GM21526 (cell line): ENCODE measurements around the gene FNIP1.
"Not testable (repeated sequence)": the region's sequence is repeated elsewhere in the genome, so short reads cannot be mapped to it uniquely, and the experiment has no call there.

Experiments
- ATAC-seq: cut with Tn5 transposase; IDR thresholded peaks from one replicate; pipeline ENCODE4 v1.9.1; 2021; ENCODE audit warnings: moderate library complexity; ENCODE audit not compliant: unreplicated experiment, low FRiP score

The FNIP1 gene

DNA sequence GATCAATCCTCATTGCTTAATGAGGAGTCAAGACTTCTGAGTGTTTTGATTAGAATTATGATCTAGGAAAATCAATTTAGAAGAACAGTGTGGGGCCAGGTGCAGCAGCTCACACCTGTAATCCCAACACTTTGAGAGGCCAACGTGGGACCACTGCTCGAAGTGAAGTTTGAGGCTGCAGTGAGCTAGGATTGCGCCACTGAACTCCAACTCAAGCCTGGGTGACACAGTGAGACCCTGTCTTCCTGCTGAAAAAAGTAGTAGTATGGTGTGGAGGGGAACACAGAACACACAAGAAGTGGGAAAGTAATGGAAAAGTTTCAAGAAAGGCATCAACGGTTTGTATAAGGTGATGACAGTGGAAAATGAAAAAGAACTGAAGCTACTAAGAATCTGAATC, 9.1 kb downstream of the FNIP1 start:
- no peak for ATAC-seq

DNA sequence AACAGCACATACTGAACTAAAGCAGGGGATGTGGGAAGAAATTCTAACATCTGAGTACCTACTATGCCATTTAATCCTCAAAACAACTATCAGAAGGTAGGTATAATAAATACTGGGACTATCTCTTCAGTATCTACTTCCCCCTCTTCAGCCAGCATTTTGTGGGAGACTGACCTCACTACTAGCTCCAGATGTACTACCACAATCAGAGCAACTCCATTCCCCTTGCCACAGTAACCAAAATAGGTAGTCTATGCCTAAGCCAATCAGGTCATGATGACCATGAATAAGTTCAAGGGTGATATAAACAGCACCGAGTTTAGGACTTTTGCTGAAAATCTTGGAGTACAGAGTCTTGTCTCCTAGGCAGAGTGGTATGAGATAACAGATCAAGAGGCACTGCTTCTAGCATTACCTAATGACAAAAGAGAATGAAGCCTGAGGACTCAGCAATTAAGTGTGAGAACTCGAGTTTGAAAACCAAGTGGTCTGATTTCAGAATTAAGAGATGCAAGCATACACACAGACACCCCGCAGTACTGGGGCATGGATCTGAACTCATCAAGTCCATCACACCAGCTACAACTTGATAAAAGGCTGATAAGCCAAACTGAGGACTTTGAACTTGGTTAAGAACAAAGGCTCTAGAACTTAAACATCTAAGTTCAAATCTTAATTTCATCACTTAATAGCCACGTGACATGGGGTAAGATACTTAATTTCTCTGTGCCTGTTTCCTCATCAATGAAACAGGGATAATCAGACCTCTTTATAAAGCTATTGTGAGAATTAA, 9.7 kb downstream of the FNIP1 start:
- ATAC-seq = no peak

DNA sequence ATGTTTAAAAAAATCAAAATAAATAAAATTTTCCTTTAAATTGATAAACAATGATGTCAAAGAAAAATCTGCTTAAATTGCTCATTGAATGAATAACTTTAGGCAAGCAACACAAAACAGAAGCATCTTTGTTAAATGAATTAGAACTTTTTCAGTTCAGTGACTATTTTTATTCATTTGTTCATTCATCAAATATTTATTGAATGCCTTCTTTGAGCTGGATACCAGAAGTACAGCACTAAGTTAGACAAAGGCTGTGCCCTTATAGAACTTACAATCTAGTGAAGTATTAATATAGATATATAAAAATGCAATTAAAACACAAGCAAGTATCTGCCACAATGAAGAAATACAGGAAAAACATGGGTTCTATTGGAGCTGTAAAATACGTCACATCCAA, 10.8 kb downstream of the FNIP1 start:
- no peak for ATAC-seq

DNA sequence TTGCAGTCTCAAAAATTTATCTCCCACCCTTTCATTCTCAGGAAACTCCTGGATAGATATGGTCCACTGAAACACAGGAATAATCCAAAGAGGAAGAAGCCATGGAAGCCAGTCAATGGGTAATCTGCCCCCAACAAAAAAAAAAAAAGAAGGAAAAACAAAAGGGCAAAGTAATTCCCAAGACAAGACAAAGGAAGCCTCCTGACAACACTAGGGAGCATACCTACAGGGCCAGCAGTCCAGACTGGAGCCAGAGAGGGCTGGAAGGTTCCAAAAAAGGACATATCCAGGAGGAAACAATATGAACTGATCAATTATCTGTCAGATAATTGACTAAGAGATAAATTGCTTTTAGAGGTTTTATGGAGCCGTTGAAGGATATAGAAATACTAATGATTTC, 12.9 kb downstream of the FNIP1 start:
- no peak for ATAC-seq

DNA sequence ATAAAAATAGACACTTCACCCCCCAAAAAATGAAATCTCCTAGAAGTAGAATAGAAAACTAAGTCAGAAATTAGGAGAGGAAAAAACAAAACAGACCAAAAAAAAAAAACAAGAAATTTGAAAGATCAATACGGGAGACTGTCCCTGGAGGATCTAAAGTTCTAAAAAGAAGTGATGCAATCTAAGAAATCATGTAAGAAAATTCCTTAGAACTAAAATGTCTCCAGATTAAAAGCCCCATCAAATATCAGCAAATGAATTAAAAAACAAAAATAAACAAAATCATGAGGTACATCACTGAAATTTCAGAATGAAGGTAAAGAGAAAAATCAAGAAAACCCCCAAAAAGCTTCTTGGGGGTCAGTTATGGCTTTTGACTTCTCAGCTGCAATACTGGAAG, 13.5 kb downstream of the FNIP1 start:
- ATAC-seq = no peak

DNA sequence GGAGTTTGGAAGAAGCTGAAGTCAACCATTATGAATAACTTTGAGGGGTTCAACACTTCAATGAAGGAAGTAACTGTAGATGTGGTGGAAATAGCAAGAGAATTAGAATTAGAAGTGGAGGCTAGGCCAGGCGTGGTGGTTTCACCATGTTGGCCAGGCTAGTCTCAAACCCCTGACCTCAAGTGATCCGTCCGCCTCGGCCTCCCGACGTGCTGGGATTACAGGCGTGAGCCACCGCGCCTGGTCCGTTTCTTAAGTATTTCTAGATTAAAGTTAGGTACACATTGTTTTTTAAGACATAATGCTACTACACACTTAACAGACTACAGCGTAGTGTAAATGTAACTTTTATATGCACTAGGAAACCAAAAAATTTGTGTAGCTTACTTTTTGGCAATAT, 14.1 kb downstream of the FNIP1 start:
- no peak for ATAC-seq

DNA sequence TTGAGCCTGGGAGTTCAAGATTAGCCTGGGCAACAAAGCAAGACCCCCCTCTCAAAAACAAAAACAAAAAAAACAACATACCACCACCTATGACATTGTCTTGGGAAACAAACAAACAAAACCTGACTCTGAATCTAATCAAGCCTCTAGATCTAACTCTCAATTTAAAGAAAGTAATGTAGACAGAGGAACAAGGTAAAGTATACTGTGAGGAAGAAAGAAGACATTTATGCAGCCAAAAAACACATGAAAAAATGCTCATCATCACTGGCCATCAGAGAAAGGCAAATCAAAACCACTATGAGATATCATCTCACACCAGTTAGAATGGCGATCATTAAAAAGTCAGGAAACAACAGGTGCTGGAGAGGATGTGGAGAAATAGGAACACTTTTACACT, 18.7 kb downstream of the FNIP1 start:
- ATAC-seq = not testable (repeated sequence)

DNA sequence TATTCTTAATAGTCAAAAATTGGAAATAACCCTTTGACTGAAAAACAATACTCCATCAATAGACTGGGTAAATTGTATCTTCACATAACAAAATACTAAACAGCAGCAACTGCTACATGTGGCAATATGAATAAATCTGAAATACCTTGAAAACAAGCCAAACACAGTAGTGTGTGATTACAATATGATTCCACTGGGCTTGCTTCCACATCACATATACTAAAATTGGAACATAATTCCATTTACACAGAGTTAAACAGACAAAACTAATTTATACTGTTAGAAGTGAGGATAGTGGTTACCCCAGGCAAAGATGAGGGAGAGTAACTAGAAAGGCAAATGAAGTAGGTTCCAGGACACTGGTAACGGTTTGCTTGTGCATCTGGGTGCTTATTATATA, 20.4 kb downstream of the FNIP1 start:
- ATAC-seq = no peak

DNA sequence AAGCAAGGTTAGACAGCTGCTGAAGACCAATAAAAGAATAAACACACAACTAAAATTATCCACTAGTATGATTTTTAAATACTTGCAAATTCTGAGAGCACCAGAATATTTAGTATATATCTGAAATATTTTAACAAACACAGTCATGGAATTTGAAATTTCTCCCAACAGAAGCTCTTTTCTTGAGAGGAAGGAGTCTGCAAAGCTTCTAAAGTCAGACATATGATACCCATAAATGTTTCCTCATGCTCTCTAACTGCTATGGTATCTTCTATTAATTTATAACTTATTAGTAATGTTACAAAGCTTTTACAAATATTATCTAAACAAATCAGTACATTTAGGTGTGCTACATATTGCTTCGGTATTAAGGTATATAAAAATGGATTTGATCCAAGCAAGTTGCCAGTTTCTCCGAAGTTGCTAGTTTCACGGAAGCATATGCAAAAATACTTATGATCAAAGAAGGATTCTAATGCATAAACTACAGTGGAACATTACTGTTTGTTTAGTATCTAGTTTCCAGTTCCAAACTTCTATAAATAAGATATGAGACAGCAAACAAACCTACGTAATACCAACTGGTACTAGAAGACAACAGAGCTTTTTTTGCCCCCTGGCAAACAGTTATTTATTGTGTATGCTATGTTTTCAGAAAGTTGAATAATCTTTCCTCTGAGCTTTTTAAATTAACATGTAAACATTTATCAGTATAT, 22.0 kb downstream of the FNIP1 start:
- no peak for ATAC-seq

DNA sequence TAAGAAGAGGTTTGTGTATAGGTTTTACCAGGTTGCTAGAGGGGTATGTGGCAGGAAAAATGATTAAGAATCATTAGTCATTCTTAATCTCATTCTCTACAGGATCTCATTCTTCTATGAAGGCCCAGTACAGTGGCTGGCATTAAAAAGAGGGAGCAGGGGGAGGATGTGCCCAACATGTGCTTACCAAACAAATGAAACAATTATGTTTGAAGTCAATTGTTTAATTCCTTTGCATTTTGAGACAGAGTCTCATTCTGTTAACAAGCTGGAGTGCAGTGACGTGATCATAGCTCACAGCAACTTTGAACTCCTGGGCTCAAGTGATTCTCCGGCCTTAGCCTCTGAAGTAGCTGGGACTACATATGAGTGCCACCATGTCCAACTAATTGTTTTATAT, 23.0 kb downstream of the FNIP1 start:
- no peak for ATAC-seq

DNA sequence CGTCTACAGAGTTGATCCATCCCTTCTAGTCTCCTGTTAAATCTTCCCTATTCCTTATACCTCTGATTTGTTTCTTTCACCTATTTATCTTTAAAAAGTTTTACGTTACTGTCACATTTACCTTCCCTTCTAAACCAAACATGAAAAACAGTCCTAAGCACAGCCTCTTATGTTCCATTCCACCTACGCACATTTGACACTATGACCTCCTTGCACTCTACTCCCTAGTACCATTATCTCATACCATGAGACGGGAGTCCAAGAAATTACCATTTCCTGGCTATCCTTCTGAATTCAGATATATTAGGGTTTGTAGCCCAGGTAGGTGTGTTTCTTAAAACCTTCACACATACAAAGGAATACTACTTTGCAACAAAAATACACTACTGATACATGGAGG, 25.1 kb downstream of the FNIP1 start:
- ATAC-seq = no peak

DNA sequence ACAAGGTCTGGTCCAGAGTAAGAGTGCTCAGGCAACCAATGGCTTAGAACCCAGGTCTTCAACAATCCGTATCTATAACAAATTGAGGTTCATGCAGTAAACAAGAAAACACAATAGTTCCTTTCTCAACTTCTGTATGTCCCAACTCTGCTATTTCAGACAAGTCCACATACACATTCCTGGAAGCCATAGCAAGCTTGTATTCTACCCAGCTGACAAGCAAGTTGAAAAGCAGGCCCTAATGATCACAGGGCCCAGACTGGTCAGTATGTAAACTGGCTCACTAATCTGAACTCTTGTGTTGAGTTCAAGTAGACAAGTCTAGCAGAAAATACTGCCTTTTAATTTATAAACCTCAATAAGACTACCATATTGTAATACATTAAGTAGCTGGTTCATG, 26.9 kb downstream of the FNIP1 start:
- no peak for ATAC-seq

DNA sequence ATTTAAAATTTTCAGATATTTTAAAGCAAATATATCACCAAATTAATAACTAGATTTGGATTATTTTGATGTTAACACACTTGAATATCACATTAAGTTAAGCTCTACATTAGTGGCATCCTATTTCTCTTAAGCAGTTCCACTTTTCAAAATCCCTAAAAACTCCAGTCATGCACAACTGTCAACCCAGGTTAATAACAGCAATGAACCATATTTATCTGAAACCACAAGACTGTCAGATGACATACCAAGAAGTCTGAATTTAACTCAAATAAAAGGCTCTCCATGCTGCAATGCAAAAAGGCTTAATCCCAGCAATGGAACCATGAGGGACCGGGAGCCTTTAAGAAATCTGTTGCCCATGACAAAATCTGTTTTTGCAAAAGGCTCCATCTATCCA, 27.5 kb downstream of the FNIP1 start:
- no peak for ATAC-seq

DNA sequence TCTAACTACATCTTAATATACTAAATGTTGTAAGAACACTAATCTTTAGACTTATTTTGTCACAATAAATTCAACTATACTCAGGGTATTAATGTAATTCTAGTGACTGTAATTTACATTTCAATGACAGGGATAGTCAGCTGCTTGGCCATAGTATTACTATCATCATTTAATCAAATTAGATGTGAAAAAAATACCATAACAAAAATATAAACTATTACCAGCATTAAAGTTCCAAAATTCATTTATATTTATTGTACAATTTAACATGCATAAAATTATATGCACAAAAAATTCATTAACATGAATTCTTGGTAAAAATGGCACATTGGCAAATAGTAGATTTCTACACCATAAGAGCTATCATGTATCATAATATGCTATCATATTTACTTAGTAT, 28.9 kb downstream of the FNIP1 start:
- ATAC-seq = no peak

DNA sequence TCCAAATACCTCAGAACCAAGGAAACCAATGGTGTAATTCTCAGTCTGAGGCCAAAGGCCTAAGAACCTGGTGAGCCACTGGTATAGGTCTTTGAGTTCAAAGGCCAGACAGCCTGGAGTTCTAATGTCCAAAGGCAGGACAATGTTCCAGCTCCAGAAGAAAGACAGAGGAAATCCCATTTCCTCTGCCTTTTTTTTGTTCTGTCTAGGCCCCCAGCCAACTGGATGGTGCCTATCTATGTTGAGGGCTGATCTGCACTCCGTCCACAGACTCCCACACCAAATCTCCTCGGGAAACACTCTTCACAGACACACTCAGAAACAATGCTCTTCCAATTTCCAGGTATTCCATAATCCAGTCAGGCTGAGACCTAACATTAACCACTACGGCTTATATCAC, 30.1 kb downstream of the FNIP1 start:
- ATAC-seq = no peak

DNA sequence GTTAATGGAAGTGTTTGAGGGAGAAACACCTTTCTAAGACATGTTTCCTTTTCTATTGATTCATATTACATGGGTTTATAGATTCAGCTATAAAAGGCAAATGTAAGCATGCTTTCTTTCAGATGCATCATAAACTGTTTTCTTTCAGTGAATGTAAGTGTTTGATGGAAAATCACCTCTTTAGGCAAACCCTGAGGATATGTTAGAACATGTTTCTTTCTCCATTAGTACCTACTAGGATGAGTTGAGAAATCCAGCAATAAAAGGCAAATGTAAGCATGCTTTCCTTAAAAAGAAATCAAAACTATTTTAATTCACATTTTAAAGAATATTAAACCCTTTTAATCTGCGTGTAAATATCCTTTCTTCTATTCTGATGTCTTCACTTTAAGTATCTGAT, 31.6 kb downstream of the FNIP1 start:
- no peak for ATAC-seq

DNA sequence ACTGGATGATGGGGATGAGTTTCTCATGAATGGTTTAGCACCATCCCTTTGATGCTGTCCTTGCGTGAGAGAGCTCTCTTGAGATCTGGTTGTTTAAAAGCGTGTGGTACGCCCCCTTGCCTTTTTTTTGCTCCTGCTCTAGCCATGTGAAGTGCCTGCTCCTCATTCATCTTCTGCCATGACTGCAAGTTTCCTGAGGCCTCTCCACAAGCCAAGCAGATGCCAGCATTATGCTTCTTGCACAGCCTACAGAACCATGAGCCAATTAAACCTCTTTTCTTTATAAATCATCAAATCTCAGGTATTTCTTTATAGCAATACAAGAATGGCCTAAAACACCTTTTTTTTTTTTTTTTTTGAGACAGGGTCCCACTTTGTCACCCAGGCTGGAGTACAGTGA, 32.8 kb downstream of the FNIP1 start:
- no peak for ATAC-seq

DNA sequence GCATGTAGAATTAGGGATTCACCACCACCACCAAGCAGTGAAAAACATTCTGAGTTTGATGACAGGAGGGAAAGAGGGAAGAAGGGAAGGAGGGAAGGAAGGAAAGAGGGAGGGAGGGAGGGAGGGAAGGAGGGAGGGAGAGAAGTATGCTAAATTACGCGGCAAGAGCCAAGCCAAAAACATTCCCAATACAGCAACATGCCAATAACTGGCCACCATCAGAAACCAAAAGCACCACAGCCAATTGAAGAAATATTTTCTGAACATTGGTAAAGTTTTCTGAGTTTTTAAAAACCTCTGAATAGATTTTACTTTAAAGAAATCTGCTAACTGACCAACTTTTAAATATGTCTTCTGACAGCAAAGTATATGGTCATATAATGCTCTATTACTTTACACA, 36.0 kb downstream of the FNIP1 start:
- no peak for ATAC-seq

DNA sequence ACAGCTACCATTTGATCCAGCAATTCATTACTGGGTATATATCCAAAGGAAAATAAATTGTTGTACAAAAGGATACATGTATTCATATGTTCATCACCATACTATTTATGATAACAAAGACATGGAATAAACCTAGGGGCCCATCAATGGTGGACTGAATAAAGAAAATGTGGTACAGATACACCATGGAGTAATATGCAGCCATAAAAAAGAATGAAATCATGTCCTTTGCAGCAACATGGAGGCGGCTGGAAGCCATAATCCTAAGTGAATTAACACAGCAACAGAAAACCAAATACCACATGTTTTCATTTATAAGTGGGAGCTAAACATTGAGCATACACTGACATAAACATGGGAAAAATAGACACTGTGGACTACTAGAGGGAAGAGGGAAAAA, 37.1 kb downstream of the FNIP1 start:
- ATAC-seq = no peak

DNA sequence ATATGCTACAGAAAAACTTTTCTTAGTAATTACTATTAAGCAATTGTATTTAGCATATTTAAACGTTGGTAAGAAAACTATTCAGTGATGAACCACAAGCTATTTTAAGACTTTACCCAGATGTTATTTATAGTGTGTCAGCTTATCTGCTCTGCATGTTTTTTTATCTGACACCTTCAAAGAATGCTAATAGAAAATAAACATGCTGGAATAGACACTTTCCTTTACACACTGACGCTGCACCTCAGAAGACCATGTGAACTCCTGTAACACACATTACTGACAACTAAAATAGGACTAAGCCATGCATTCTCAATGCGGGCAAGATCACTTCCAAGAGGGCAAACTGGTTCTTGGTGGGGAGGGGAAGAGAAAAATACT, 38.3 kb downstream of the FNIP1 start:
- peak; percentile 42 for ATAC-seq

DNA sequence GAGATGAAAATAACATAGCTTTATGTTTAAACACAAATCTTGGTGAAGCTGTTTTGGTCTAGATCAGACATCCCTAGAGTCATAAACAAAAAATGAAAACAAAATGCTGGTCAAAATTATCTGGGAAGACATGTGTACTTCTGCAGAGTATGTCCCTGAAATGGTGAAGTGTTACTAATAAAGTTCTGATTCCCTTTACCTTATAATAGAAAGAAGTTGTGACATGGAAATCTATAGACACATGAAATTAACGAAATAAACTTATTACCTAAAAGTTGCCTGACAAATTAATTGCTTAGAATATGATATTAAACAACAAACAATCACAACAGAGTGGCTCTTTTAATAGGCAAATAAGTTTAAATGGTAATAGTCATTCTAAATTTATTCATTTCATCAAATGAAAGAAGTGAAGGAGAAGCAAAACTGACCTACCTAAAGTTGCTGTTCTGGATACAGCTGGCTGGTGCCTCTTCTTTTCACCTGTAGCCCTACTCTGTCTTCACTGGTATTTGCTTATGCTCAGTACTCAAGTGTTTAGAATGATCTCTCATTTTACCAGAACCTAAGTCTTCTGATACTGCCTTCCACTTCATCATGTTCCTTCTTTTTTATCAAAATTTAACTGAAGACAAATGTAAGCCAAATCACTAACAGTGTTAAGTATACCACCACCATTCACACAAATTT, 38.8 kb downstream of the FNIP1 start:
- ATAC-seq = peak; percentile 71

DNA sequence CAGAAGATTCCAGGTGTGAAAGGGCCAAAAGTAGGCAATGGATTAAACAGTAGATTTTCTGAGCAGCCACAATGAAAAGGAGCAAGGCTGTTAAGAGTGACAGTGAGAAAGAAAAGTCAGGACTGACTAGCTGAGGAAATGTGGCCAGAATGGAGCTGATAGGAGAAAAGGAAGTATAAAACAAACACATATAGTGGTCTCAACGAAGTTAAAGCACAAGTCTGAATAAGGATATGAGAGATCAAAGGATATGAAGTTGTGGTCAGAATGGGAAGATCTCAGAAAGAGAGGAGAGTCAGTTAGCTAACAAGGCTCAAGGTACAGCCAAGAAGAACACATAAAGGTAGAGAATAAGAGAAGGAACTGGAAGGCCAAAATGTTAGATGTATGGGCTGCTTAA, 39.9 kb downstream of the FNIP1 start:
- ATAC-seq = no peak
